ENCODE measurements around the gene ABCC10.
"Not testable (repeated sequence)": the region's sequence is repeated elsewhere in the genome, so short reads cannot be mapped to it uniquely, and the experiment has no call there.

Gene ABCC10

DNA sequence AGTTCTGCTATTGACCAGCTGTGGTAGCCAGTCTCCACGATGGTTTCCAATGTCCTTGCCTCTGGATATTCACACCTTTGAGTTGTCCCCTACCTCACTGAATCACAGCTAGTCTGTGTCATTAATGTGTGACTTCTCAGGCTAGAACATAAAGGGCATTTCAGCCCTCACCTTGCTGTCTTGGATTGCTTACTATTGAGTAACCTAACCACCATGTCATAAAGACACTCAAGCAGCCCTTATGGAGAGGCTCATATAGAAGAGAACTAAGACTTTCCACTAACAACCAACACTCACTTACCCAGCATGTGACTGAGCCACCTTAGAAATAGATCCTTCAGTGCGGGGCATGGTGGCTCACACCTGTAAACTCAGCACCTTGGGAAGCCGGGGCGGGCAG is 19.1 kb upstream of the ABCC10 start:
- DNase-seq: no peak

DNA sequence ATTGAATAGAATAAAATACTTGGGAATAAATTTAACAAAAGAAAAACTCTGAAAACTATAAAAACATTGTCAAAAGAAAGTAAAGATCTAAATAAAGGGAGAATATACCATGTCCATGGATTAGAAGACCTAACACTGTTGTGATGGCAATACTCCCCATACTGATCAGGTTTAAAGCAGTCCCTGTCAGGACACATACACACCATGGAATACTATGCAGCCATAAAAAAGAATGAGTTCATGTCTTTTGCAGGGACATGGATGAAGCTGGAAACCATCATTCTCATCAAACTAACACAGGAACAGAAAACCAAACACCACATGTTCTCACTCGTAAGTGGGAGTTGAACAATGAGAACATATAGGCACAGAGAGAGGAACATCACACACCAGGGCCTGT is 16.6 kb upstream of the ABCC10 start:
- not testable (repeated sequence) for DNase-seq

DNA sequence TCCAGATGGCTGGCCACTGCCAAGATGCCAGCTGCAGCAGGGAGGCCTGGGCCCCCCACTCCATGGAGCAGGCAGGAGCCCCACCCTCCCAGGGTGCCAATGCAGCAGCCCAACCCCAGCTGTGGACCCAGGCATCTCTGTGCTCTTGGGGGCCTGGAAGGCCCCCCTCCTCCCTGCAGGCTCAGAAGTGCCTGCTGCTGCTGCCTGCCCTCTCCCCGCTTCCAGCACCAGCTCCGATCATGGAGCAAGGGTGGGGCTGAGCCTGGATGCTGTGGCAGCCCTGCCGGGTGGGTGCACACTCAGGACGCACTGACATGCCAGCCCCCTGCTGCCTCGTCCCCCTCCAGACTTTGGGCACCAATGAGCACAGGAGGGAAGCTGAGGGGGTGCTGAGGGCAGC is 14.8 kb upstream of the ABCC10 start:
- no peak for DNase-seq

DNA sequence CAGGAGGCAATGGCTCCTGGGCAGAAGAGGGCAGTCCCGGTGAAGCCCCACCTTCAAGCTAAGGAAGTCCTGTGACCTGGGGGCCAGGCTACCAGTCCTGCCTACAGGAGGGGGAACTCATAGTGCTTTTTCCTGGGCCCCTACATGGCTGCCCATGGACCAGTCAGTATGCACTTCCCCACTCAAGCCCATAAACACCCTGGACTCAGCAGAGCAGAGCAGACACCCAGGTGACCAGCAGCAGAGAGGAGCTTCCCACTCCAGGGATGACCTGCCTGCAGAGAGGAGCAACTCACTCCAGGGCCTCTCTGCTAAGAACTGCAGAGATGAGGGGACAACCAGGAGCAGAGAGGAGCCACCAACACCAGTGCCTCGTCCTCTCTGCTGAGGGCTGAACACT is 14.3 kb upstream of the ABCC10 start:
- DNase-seq: no peak

DNA sequence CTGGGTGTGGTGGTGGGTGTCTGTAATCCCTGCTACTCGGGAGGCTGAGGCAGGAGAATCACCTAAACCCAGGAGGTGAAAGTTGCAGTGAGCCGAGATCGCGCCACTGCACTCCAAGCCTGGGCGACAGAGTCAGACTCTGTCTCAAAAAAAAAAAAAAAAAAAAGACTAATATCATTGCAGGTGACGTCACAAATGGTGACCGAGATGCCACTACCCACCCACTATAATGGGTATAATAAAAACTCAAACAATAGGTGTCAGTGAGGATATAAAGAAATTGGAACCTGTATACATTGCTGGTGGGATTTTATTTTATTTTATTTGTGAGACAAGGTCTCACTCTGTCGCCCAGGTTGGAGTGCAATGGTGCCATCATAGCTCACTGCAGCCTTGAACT is 12.1 kb upstream of the ABCC10 start:
- DNase-seq: not testable (repeated sequence)

DNA sequence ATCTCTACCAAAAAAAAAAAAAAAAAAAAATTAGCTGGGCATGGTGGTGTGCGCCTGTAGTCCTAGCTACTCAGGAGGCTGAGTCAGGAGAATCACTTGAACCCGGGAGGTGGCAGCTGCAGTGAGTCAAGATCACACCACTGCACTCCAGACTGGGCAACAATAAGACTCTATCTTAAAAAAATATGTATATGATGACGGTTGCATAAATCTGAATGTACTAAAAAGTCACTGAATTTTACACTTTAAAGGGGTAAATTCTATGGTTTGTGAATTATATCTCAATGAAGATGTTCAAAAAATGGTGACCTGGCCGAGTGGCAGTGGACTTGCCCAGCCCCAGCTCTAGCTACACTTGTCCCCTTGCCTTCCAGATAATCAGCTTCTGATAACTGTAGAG is 10.4 kb upstream of the ABCC10 start:
- no peak for DNase-seq

DNA sequence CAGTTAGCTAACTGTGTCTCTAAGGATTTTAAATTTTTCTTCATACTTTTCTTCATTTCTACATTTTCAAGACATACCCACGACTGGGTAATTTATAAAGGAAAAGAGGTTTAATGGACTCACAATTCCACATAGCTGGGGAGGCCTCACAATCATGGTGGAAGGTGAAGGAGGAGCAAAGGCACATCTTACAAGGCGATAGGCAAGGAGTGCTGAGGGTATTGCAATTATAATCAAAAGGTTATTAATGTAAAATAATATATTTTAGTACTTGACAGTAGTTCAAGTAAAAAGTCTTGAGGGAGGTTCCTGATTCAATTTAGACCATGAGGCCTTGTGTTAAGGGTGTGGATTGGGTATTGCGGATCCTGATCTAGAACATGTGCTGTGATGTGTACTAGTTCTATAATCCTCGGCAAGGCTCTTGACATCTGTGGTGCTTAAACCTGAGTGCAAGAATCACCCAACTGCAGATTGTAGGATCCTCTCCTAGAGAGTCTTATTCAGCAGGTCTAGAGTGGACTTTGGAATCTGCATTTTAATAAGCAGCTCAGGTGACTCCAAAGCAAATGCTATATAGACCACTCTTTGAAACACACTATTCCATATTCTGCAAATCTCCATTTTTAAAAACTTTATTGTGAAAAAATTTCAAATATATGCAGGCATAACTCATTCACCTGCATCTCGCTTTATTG is 7.2 kb upstream of the ABCC10 start:
- DNase-seq: no peak

DNA sequence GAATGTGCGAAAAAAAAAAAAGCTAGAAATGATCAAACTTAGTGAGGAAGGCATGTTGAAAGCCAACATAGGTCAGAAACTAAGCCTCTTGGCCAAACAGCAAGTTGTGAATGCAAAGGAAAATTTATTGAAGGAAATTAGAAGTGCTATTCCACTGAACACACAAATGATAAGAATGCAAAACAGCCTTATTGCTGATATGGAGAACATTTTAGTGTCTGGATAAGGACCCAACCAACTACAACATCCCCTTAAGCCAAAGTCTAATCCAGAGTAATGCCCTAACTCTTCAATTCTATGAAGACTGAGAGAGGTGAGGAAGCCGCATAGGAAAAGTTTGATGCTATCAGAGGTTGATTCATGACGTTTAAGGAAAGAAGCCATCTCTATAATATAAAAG is 5.5 kb upstream of the ABCC10 start:
- DNase-seq: no peak

DNA sequence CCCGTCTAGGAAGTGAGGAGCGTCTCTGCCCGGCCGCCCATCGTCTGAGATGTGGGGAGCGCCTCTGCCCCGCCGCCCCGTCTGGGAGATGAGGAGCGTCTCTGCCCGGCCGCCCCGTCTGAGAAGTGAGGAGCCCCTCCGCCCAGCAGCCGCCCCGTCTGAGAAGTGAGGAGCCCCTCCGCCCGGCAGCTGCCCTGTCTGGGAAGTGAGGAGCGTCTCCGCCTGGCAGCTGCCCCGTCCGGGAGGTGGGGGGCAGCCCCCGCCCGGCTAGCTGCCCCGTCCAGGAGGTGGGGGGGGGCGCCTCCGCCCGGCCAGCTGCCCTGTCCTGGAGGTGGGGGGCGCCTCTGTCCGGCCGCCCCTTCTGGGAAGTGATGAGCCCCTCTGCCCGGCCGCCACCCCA is 2.3 kb upstream of the ABCC10 start:
- DNase-seq: not testable (repeated sequence)

DNA sequence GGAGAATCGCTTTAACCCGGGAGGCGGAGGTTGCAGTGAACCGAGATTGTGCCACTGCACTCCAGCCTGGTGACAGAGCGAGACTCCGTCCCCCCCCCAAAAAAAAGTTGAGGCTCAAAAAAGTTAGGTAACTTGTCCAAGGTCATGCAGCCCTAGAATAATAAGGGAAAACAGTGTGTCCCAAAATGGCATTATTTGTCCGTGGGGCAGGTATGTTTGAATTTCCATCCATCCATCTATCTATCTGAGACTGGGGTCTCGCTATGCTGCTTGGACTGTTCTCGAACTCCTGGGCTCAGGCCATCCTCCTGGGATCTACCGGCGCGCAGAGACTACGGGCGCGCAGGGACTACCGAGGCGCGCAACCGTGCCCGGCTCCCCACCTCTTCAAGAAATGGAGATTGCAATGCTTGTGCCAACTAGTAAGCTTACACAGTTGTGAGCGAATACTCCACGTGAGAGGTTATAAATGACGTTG is 374 bp upstream of the ABCC10 start:
- no peak for DNase-seq

DNA sequence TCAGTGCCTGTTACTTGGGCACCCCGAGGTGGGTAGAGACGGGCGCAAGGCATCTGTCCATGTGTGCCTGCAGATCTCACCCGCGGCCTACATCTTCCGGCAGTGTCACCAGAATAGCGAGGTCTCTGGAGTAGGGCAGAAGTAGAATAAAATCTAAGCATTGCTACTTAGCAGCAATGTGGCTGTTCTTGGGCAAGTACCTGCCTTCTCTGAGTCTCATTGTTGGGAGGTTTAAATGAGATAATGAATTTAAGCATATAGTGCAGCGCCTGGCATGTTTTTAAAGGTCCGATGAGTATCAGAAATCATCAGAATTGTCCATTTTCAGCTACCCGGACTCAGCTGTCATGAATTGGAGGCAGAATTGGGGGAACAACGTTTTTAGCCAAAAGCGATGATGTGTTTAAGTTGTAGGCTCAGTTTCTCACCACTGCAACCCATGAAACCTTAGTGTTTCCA is 800 bp downstream of the ABCC10 start:
- DNase-seq: no peak

DNA sequence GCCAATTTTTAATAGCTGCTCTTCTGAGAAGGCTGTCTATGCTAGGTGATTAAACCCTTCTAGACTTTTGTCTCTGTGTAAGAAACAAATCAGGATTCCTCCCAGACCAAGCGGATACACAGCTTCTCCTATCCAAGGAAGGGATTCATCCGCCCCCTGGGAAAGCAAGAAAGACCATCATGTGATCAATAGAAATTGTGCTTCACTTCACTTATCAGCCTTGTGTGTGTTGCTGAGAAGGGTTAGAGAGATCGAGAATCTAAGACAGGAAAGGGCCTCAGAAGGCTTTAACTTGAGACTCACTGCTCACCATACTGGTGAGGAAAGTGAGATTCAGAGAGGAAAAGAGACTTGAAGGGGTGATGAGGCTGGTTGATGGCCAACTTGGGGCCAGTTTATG is 1.5 kb downstream of the ABCC10 start:
- no peak for DNase-seq

DNA sequence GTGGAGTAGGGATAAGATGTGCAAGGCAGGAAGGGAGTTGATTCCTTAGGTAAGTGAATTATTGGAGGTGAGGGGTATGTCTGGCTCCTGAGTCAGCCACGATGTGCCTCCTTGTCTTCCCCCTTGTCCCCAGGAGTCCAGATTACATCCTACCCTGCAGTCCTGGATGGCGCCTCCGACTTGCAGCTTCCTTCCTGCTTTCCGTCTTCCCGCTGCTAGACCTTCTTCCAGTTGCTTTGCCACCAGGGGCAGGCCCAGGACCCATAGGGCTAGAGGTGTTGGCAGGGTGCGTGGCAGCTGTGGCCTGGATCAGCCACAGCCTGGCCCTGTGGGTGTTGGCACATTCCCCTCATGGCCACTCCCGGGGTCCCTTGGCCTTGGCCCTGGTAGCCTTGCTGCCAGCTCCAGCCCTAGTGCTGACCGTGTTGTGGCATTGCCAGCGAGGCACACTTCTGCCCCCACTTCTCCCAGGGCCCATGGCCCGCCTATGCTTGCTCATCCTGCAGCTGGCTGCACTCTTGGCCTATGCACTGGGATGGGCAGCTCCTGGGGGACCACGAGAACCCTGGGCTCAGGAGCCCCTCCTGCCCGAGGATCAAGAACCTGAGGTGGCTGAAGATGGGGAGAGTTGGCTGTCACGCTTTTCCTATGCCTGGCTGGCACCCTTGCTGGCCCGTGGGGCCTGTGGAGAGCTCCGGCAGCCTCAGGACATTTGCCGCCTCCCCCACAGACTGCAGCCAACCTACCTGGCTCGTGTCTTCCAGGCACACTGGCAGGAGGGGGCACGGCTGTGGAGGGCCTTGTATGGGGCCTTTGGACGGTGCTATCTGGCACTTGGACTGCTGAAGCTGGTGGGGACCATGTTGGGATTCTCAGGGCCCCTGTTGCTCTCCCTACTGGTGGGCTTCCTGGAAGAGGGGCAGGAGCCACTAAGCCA is 4.9 kb downstream of the ABCC10 start:
- DNase-seq: no peak

DNA sequence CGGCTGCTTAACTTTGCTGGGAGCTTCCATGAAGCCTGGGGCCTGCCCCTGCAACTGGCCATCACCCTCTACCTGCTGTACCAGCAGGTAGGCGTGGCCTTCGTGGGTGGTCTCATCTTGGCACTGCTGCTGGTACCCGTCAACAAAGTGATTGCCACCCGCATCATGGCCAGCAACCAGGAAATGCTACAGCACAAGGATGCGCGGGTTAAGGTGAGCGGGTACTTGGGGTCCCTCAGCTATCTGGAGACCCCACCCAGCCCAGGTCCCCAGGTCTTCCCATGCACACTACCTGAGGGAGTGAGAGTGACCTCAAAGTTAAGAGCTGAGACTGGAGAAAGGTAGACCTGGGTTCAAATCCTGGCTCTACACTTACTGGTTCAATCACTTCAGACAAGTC is 5.8 kb downstream of the ABCC10 start:
- no peak for DNase-seq

DNA sequence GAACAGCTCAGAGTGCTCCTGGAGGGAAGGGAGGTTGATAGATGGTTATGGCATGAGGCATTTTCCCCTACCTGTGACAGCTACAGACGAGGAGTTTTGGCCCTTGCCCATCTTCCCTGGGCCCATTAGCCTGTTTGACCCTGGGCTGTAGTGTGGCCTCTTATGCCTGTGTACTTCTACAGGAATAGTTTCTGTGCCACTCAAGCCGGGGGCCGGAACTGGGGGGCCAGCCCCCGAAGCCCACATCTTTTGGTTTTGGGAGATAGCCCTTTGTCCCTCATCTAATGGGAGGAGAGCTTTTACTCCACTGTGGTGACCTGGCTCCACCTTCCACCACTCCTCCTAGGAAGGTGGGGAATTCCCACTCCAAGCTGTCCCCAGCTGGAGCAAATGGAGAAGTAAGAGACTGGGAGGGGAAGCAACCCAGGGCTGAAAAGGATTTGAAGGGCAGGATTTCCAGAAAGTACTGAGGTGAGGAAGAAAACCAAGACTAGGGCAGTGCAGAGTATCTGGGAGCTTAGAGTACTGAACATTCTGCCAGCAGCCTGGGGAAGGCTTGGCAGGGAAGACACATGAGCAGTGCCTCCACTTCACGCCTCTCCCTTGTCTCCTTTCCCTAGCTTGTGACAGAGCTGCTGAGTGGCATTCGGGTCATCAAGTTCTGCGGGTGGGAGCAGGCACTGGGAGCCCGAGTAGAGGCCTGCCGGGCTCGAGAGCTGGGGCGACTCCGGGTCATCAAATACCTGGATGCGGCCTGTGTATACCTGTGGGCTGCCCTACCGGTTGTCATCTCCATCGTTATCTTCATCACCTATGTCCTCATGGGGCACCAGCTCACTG is 6.9 kb downstream of the ABCC10 start:
- no peak for DNase-seq

DNA sequence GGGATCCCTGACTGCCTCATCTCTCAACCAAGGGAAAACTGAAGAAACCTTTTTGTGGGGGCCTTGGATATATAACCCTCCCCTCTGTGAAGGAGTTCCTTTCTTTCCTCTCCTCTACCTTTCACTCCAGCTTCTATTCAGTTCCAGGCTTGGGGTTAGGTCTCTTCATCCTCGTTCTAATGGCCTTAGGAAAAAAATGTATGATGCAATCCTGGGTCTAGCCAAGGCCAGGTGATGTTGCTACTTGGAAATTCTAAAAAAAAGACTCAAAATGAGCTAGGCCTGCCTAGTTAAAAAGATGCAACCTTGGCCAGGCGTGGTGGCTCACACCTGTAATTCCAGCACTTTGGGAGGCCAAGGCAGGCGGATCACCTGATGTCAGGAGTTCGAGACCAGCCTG is 7.6 kb downstream of the ABCC10 start:
- no peak for DNase-seq

DNA sequence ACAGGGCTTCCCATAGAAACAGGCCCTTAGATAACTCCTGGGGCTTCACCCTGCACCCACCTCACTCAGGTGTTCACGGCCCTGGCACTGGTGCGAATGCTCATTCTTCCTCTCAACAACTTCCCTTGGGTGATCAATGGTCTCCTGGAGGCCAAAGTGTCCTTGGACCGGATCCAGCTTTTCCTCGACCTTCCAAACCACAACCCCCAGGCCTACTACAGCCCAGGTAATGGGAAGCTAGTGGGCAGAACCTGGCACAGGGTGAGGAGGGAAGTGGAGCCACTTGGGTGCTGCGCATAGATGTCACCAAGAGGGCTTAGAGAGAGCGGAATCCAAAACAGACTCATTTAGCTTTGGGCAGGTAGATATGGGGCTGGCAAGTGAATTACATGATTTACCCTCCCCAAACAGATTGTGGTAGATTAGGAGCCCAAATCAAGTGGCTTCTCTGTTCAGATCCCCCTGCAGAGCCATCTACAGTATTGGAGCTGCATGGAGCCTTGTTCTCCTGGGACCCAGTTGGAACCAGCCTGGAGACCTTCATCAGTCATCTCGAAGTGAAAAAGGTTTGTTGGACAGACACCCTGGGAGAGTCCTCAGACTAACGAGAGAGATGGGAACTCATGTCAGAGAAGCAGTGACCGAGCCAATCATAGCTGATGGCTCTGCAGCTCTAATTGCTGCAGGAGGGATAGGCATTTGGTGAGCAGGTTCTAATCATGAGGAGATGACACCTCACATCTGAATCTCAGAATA is 8.5 kb downstream of the ABCC10 start:
- DNase-seq: no peak

DNA sequence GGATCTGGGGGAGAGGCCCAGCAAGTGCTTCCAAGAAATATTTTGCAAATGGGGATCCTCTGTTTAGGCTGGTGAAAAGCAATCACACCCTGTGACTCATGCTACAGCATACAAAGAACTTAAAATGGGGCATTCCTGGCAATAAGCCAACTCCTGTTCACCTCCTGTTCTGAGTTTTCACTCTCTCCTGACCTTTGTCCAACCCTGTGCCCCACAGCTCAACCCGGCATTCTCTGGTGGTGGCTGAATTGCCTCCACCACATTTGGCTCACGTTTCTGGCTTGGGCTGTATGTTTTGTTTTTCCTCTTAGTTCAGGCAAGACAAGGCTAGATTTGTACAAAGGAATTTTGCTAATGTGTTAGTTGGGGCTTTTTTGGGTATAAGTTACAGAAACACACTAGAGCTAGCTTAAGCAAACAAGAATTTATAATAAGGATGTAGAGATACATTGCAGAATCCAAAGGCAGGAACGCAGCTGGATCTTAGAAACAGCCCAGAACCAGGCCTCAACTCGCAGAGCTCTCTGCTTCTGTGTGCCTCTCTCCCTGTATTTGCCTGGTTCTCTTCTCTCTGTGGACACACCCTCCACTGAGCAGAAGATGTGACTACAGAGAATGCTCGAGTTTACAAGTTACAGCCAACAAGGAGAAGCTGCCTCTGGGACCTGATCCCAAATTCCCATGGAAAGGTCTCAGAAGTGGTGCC is 9.4 kb downstream of the ABCC10 start:
- DNase-seq: no peak

DNA sequence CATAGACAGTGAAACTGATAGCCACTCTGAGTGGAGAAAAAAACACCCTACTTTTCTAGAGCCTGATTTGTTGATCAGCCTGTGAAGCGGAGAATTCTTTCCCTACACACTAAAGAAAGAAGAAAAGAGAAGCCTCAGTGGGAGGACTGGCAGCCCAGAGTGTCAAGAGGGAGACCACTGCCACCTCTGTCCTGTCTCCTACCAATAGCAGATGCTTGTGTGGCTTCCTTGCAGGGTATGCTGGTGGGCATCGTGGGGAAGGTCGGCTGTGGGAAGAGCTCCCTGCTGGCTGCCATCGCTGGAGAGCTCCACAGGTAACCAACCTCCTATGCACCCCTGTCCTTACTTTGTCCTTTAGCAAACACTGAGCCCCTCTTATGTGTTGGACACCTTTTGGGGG is 10.4 kb downstream of the ABCC10 start:
- DNase-seq: no peak

DNA sequence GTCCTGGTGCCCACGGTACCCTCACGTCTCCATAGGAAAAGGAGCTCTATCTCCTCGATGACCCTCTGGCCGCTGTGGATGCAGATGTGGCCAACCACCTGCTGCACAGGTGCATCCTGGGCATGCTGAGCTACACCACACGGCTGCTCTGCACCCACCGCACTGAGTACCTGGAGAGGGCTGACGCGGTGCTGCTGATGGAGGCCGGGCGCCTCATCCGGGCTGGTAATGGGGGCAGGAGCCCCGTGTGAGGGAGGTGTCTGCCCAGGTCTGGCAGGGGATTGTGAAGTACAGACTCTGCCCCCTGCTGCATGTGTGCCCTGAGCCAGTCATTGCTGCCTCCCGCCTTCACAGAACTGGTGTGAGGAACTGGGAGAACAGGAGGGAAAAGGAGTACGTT is 15.6 kb downstream of the ABCC10 start:
- DNase-seq: no peak

DNA sequence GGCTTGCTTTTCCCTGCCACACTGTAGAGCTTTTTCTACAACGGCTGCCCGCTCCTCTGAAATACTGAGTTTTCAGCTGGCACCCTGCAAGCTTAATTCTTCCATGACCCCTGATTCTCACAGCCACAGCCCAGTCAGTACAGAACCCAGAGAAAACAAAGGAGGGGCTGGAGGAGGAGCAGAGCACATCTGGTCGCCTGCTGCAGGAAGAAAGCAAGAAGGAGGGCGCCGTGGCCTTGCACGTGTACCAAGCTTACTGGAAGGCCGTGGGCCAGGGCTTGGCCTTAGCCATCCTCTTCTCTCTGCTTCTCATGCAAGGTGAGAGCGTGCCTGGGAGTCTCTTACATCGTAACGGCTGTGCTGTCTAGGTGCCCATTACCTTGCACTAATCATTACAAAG is 16.7 kb downstream of the ABCC10 start:
- no peak for DNase-seq

DNA sequence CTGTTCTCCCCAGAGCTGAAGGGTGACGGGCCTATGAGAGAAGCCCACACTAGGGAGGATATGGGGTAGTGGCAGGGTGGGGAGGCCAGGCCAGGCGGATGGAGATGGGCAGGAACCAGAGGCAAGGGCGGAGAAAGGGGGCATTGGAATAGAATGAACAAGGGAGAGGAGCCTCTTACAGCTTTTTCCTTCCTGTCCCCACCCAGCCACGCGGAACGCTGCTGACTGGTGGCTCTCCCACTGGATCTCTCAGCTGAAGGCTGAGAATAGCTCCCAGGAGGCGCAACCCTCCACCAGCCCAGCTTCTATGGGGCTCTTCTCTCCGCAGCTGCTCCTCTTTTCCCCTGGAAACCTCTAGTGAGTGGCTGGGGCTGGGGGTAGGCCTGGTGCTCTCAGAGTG is 17.2 kb downstream of the ABCC10 start:
- DNase-seq: no peak

All from NCI-H1105 treated with DMSO at 0.1 percent for 48 hours (cell line).